Ascending aorta (tissue), 2 donors: Measurements from ENCODE around the gene SHLD1. TPM values are rescaled to one million over a fixed set of nuclear protein-coding genes. Genes with fewer than 3 reads are reported as not detected.

Experiments
- DNase-seq, 2 donors: peaks; one replicate each; pipeline ENCODE4 v3.0.0-alpha.2; 2019; ENCODE audit warnings: low spot score in 2 of 2
- H3K27ac ChIP-seq, 2 donors: fragments of 200-600 bp; sonication (generic); one replicate each; pipeline ENCODE4 v1.5.1; 2016 to 2017; ENCODE audit warnings: mild to moderate bottlenecking in 1 of 2
- H3K27me3 ChIP-seq: fragments of 200-600 bp; sonication (generic); one replicate; pipeline ENCODE4 v1.5.1; 2017
- H3K36me3 ChIP-seq, 2 donors: fragments of 200-600 bp; sonication (generic); one replicate each; pipeline ENCODE4 v1.5.1; 2016
- H3K4me1 ChIP-seq, 2 donors: fragments of 200-600 bp; sonication (generic); one replicate each; pipeline ENCODE4 v1.5.1; 2016 to 2017; ENCODE audit warnings: mild to moderate bottlenecking in 1 of 2
- H3K4me3 ChIP-seq, 2 donors: fragments of 200-600 bp; sonication (generic); one replicate each; pipeline ENCODE4 v1.5.1; 2016 to 2017; ENCODE audit warnings: mild to moderate bottlenecking in 1 of 2
- H3K9me3 ChIP-seq, 2 donors: fragments of 200-600 bp; sonication (generic); one replicate each; pipeline ENCODE4 v1.5.1; 2016
- intact Hi-C: fragments of 100-400 bp; cut with DNase I; formaldehyde crosslinking; loops from one replicate; pipeline ENCODE4 v1.15.1; 2023
- total RNA-seq: library from RNA; depleted of rRNA; stranded (reverse); fragments of >200 nt; gene quantifications from one replicate; pipeline ENCODE4 v1.1.0, GENCODE V29; 2016
- TF ChIP-seq, protein P1 (sequence below), 3 experiments: fragments of 200-600 bp in 2 of 3; fragments of 450-650 bp in 1 of 3; sonication (generic) in 2 of 3; IDR thresholded peaks; one replicate each; pipeline ENCODE4 v1.5.1; 2016 to 2019; ENCODE audit warnings: antibody characterized with exemption in 3 of 3, mild to moderate bottlenecking in 1 of 3, moderate library complexity in 1 of 3

The SHLD1 gene
- total RNA-seq, 1 donor from 2014 or later, result not detected

DNA sequence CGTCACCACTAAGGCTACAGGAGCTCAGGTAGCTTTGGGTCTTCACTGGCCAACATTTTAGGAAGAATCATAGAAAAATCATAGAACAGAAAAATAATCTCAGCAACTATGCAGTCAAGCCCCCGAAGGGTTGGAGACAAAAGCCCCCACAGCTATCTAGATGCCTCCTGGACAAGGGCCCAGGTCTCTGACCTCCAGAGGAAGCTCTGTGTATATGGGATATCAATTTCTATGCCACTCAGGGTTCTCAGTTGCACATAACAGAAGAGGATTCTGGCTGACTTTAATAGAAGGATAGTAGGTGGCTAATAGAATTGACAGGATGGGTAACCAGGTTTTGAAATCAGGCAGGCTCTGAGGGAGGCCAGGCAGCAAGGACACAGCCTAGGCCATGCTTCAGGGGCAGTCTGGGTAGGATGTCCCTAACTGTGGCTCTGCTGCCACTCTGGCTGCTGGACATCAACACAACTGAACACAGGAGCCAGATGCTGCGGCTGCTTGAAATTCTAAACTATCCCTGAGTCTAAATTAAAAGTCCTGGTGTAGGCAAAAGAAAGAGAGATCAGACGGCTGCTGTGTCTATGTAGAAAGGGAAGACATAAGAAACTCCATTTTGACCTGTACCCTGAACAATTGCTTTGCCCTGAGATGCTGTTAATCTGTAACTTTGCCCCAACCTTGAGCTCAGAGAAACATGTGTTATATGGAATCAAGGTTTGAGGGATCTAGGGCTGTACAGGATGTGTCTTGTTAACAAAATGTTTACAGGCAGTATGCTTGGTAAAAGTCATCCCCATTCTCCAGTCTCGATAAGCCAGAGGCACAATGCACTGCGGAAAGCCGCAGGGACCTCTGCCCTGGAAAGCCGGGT, 134.5 kb downstream of the SHLD1 start:
- intact Hi-C loops, result no loop called here
- Histone ChIP-seq H3K36me3 (no peaks in the 10 kb centered on the region), H3K9me3 (no peaks in the 10 kb centered on the region), H3K4me3 (no peak overlapping the region), H3K27ac (no peak overlapping the region), H3K27me3 (no peaks in the 10 kb centered on the region), H3K4me1 (no peaks in the 10 kb centered on the region)
- DNase-seq, result no peak
- TF ChIP-seq, protein P1, sequence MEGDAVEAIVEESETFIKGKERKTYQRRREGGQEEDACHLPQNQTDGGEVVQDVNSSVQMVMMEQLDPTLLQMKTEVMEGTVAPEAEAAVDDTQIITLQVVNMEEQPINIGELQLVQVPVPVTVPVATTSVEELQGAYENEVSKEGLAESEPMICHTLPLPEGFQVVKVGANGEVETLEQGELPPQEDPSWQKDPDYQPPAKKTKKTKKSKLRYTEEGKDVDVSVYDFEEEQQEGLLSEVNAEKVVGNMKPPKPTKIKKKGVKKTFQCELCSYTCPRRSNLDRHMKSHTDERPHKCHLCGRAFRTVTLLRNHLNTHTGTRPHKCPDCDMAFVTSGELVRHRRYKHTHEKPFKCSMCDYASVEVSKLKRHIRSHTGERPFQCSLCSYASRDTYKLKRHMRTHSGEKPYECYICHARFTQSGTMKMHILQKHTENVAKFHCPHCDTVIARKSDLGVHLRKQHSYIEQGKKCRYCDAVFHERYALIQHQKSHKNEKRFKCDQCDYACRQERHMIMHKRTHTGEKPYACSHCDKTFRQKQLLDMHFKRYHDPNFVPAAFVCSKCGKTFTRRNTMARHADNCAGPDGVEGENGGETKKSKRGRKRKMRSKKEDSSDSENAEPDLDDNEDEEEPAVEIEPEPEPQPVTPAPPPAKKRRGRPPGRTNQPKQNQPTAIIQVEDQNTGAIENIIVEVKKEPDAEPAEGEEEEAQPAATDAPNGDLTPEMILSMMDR (IDR thresholded peaks at IDR 0.05), result no peak

DNA sequence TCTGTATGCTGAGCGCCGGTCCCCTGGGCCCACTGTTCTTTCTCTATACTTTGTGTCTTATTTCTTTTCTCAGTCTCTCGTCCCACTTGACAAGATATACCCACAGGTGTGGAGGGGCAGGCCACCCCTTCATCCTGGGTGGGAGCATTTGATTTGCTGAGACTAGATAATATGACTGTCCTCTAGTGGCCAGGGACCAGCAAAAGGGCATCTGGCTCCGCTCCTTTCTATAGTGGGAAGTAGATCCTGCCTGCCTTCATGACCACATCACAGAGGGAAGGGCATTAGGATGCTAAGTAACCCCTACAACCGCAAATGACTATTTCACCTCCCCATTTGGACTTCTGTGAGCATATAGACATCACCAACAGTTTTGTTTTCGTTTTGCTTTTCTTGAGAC, 135.7 kb downstream of the SHLD1 start:
- no peaks in the 10 kb centered on the region for H3K4me1 ChIP-seq
- no peak for DNase-seq
- TF ChIP-seq, protein P1 (IDR thresholded peaks at IDR 0.05), result no peak
- H3K9me3 ChIP-seq, result no peaks in the 10 kb centered on the region
- no peaks in the 10 kb centered on the region for H3K27me3 ChIP-seq
- no peak overlapping the region for H3K4me3 ChIP-seq
- H3K27ac ChIP-seq, result no peak overlapping the region
- H3K36me3 ChIP-seq, result no peaks in the 10 kb centered on the region
- intact Hi-C loops, result no loop called here

DNA sequence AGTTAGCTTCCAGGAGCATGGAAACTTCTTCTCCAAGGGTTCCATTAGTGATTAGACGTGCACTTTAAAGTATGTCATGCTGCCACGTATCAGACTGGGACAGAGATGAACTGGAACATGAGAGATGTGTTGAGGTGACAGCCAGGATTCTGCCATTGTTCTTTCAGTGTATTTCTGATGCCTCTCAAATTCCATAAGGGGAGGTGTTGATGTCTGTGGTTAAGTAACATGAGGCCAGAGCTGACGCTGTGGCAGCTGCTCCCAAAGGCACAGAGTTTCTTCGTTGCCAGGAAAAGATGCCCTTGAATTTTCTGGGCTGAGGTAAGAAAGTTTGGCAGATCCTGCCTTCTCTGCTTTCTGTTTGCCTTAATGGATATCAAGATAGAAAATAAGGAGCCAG, 136.6 kb downstream of the SHLD1 start:
- intact Hi-C loops, result no loop called here
- no peaks in the 10 kb centered on the region for H3K4me1 ChIP-seq
- H3K36me3 ChIP-seq, result no peaks in the 10 kb centered on the region
- no peak for DNase-seq
- H3K9me3 ChIP-seq, result no peaks in the 10 kb centered on the region
- H3K27ac ChIP-seq, result no peak overlapping the region
- H3K27me3 ChIP-seq, result no peaks in the 10 kb centered on the region
- TF ChIP-seq, protein P1 (IDR thresholded peaks at IDR 0.05), result no peak
- no peak overlapping the region for H3K4me3 ChIP-seq

GRCh38 chr20:5887386-5887785, 137.2 kb downstream of the SHLD1 start:
- DNase-seq, result no peak
- H3K27ac ChIP-seq, result no peak overlapping the region
- no peak overlapping the region for H3K4me3 ChIP-seq
- H3K36me3 ChIP-seq, result no peaks in the 10 kb centered on the region
- H3K4me1 ChIP-seq, result no peaks in the 10 kb centered on the region
- intact Hi-C loops, result no loop called here
- TF ChIP-seq, protein P1 (IDR thresholded peaks at IDR 0.05), result no peak
- H3K9me3 ChIP-seq, result no peaks in the 10 kb centered on the region
- H3K27me3 ChIP-seq, result no peaks in the 10 kb centered on the region

DNA sequence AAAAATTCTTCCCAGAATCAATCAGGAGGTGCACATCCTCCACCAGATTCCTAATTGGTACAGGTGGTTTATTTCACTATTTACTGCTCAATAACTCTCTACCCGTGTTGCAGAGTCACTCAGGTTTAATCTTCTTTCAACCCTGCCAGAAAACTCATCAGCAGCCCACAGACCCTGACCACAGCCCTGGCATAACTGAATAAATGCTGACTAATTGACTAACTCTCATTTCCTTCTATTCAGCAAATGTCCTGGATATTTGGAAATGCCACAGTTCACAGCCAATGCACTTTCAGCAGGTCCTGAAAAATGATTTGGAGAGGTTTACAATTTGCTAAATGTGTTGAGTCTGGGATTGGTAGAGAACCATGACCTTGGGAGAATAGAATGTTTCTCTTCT, 137.8 kb downstream of the SHLD1 start:
- Histone ChIP-seq H3K36me3 (no peaks in the 10 kb centered on the region), H3K4me1 (no peaks in the 10 kb centered on the region), H3K9me3 (no peaks in the 10 kb centered on the region), H3K27ac (no peak overlapping the region), H3K27me3 (no peaks in the 10 kb centered on the region), H3K4me3 (no peak overlapping the region)
- TF ChIP-seq, protein P1 (IDR thresholded peaks at IDR 0.05), result no peak
- intact Hi-C loops, result no loop called here
- no peak for DNase-seq
